GM13976 (cell line): ENCODE measurements around the gene GABBR2.
"Not testable (repeated sequence)": the region's sequence is repeated elsewhere in the genome, so short reads cannot be mapped to it uniquely, and the experiment has no call there.

ENCODE experiments used
- DNase-seq: peaks from one replicate; pipeline ENCODE4 v3.0.0; 2012; ENCODE audit warnings: low spot score
- CTCF ChIP-seq: IDR thresholded peaks from 2 replicates; pipeline ENCODE4 v1.5.1; 2012; ENCODE audit warnings: borderline replicate concordance, mild to moderate bottlenecking; ENCODE audit not compliant: insufficient read depth; ENCODE audit errors: extremely low read depth, missing control alignments, control extremely low read depth
- in situ Hi-C: fragments of 300-500 bp; cut with MboI; formaldehyde crosslinking; loops from one replicate; pipeline ENCODE4 v1.12.0; 2022; ENCODE audit warnings: low sequenced_read_pairs, mixed read lengths, inconsistent platforms; ENCODE audit not compliant: unreplicated experiment

GABBR2 gene

GRCh38 chr9:98502976-98503325 is 205.8 kb downstream of the GABBR2 start:
- no peak for DNase-seq
- TF ChIP-seq CTCF = no peak
- in situ Hi-C loops = no loop called here

GRCh38 chr9:98502311-98502975 is 206.3 kb downstream of the GABBR2 start:
- no peak for TF ChIP-seq CTCF
- in situ Hi-C loops = no loop called here
- no peak for DNase-seq

GRCh38 chr9:98501819-98502218 is 206.9 kb downstream of the GABBR2 start:
- in situ Hi-C loops = no loop called here
- no peak for TF ChIP-seq CTCF
- DNase-seq = no peak

GRCh38 chr9:98501259-98501658 is 207.5 kb downstream of the GABBR2 start:
- in situ Hi-C loops, DNase-seq: not testable (repeated sequence)

- no peak for DNase-seq
- in situ Hi-C loops = no loop called here
- TF ChIP-seq CTCF = no peak
Observed at GRCh38 chr9:98500337-98500919, 208.3 kb downstream of the GABBR2 start.

GRCh38 chr9:98495530-98495929 is 213.2 kb downstream of the GABBR2 start:
- no peak for TF ChIP-seq CTCF
- in situ Hi-C loops = no loop called here
- DNase-seq = no peak

GRCh38 chr9:98494852-98495251 is 213.9 kb downstream of the GABBR2 start:
- no peak for TF ChIP-seq CTCF
- DNase-seq = no peak
- in situ Hi-C loops = no loop called here
